Epithelial cell of alveolus of lung (primary cell): Measurements from ENCODE around the gene SPEF2. TPM values are rescaled to one million over a fixed set of nuclear protein-coding genes. Genes with fewer than 3 reads are reported as not detected.

Experiments
- total RNA-seq: library from RNA; depleted of rRNA; stranded (reverse); fragments of >200 nt; gene quantifications from 2 replicates; pipeline ENCODE4 v1.2.1, GENCODE V29; 2015

SPEF2 gene, protein sequence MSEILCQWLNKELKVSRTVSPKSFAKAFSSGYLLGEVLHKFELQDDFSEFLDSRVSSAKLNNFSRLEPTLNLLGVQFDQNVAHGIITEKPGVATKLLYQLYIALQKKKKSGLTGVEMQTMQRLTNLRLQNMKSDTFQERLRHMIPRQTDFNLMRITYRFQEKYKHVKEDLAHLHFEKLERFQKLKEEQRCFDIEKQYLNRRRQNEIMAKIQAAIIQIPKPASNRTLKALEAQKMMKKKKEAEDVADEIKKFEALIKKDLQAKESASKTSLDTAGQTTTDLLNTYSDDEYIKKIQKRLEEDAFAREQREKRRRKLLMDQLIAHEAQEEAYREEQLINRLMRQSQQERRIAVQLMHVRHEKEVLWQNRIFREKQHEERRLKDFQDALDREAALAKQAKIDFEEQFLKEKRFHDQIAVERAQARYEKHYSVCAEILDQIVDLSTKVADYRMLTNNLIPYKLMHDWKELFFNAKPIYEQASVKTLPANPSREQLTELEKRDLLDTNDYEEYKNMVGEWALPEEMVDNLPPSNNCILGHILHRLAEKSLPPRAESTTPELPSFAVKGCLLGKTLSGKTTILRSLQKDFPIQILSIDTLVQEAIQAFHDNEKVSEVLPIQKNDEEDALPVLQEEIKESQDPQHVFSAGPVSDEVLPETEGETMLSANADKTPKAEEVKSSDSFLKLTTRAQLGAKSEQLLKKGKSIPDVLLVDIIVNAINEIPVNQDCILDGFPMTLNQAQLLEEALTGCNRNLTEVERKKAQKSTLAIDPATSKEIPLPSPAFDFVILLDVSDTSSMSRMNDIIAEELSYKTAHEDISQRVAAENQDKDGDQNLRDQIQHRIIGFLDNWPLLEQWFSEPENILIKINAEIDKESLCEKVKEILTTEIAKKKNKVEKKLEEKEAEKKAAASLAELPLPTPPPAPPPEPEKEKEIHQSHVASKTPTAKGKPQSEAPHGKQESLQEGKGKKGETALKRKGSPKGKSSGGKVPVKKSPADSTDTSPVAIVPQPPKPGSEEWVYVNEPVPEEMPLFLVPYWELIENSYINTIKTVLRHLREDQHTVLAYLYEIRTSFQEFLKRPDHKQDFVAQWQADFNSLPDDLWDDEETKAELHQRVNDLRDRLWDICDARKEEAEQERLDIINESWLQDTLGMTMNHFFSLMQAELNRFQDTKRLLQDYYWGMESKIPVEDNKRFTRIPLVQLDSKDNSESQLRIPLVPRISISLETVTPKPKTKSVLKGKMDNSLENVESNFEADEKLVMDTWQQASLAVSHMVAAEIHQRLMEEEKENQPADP (N-terminal part only)
- 1.8 and 5.4 TPM in 2 replicates for total RNA-seq

DNA sequence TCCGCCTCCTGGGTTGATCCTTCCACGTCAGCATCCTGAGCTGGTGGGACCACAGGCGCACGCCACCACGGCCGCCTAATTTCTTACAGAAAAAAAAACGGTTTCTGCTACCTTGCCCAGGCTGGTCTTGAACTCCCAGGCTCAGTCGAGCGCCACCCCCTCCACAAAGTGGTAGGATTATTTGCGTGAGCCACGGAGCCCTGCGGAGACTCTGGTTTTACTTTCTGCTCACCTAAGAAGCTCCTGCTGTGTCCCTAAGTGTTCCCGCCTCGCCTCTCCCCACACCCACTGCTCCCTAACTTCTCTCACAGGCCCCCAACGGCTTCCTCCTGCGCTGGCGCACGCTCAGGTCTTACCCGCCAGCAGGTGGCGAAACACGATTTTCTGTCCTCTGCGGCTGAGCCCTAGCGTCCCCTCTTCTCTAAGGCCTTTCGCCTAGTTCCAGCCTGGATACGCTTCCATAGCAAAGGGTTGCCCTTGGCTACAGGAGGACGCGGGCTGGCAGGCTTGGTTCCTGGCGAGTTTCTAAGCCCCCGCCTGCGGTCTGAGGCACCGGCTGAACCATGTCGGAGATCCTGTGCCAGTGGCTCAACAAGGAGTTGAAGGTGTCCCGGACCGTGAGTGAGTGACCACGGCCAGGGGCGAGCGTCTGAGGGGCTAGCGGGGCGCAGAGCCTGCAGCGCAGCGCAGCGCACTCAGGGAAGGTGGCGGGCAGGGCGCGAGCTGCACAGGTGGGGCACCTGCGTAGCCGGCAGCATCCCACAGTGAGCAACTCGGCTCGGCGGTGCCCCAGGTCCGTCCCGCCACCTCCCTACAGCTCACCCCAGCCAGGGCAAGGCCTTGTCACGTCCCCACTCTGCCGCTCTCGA lies at the start of gene SPEF2:
Gene SPEF2, plus strand, starts transcription at position 429 of the 869 bp plus-strand sequence. Its CDS starts 135 bp downstream, at position 564.

DNA sequence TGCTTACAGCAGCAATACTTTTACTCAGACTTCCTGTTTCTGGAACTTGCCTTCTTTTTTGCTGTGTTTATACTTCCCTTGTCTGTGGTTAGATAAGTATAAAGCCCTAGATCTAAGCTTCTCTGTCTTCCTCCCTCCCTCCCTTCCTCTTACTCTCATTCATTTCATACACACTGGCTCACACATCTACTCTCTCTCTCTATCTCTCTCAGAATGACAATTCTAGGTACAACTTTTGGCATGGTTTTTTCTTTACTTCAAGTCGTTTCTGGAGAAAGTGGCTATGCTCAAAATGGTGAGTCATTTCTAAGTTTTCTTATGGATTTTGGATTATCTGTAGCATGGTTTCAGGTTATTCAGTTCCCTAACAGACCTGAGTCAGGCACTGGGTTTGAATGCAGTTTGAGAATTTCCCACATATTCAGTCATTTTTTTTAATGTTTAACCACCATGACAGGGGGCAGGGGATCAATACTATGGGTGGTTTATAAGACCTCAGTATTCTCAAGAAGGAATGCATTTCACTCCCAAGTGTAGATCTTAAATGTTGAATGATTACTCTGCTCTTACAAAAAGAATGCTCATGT lies 239.2 kb downstream of the SPEF2 start, which contains the start of gene IL7R:
Gene IL7R, plus strand, starts transcription at position 127 of the 587 bp plus-strand sequence. Its CDS starts 87 bp downstream, at position 214.

Other genes with a start within 250 kb of the SPEF2 start
- gene IL7R, start 239.0 kb downstream of the SPEF2 start, total RNA-seq, result 0.48 and 19.7 TPM in 2 replicates